ENCODE results near the gene ACBD7.

ACBD7 gene

GRCh38 chr10:15058689-15059088 lies 29.9 kb downstream of the ACBD7 start:
- no peak for TF ChIP-seq CTCF (IDR thresholded peaks at IDR 0.05)
- no peak overlapping the region for H3K4me3 ChIP-seq
- intact Hi-C loops (cut with DNase I; ENCODE audit: low total_unique reads) = no loop called here
- no peaks in the 10 kb centered on the region for H3K36me3 ChIP-seq
- H3K27ac ChIP-seq = no peak overlapping the region
- H3K27me3 ChIP-seq = no peaks in the 10 kb centered on the region
- H3K4me1 ChIP-seq = no peaks in the 10 kb centered on the region
- H3K9me3 ChIP-seq = peaks cover 0 to 13% (median 8%) of the 10 kb centered on the region in 3 donors
- DNase-seq = no peak

- peaks cover 0 to 3% (median 0%) of the 10 kb centered on the region in 3 donors for H3K9me3 ChIP-seq
- DNase-seq = no peak
- peaks cover 0 to 5% (median 0%) of the 10 kb centered on the region in 4 donors for H3K4me1 ChIP-seq
- no peak for TF ChIP-seq CTCF (IDR thresholded peaks at IDR 0.05)
- no peaks in the 10 kb centered on the region for H3K36me3 ChIP-seq
- intact Hi-C loops (cut with DNase I; ENCODE audit: low total_unique reads) = no loop called here
- no peaks in the 10 kb centered on the region for H3K27me3 ChIP-seq
- no peak overlapping the region for H3K4me3 ChIP-seq
- H3K27ac ChIP-seq = no peak overlapping the region
Measured at GRCh38 chr10:15053061-15053460, 35.5 kb downstream of the ACBD7 start.

- Histone ChIP-seq H3K4me1 (peaks cover 0 to 11% (median 3%) of the 10 kb centered on the region in 4 donors), H3K4me3 (no peak overlapping the region), H3K27ac (no peak overlapping the region), H3K27me3 (no peaks in the 10 kb centered on the region), H3K9me3 (peaks cover 0 to 3% (median 0%) of the 10 kb centered on the region in 3 donors), H3K36me3 (no peaks in the 10 kb centered on the region)
- intact Hi-C loops (cut with DNase I; ENCODE audit: low total_unique reads) = no loop called here
- DNase-seq = no peak
- TF ChIP-seq CTCF (IDR thresholded peaks at IDR 0.05) = no peak
Measured at GRCh38 chr10:15052121-15052520, 36.5 kb downstream of the ACBD7 start.

GRCh38 chr10:15049533-15049932 lies 39.0 kb downstream of the ACBD7 start:
- TF ChIP-seq CTCF (IDR thresholded peaks at IDR 0.05) = no peak
- Histone ChIP-seq H3K4me1 (peaks cover 6 to 27% (median 11%) of the 10 kb centered on the region in 4 donors), H3K36me3 (no peaks in the 10 kb centered on the region), H3K27me3 (no peaks in the 10 kb centered on the region), H3K4me3 (no peak overlapping the region), H3K9me3 (no peaks in the 10 kb centered on the region), H3K27ac (no peak overlapping the region)
- no peak for DNase-seq
- intact Hi-C loops (cut with DNase I; ENCODE audit: low total_unique reads) = no loop called here

- Histone ChIP-seq H3K4me1 (peaks cover 6 to 22% (median 11%) of the 10 kb centered on the region in 4 donors), H3K27me3 (no peaks in the 10 kb centered on the region), H3K27ac (peak overlapping the region; percentile 49 to 69), H3K9me3 (no peaks in the 10 kb centered on the region), H3K36me3 (no peaks in the 10 kb centered on the region), H3K4me3 (peak overlapping the region in 1 of 2 donors; percentile 30)
- no peak for DNase-seq
- TF ChIP-seq CTCF (IDR thresholded peaks at IDR 0.05) = no peak
- intact Hi-C loops (cut with DNase I; ENCODE audit: low total_unique reads) = no loop called here
Measured at GRCh38 chr10:15046626-15047025, 42.0 kb downstream of the ACBD7 start.

GRCh38 chr10:15045380-15045779 lies 43.2 kb downstream of the ACBD7 start:
- Histone ChIP-seq H3K9me3 (no peaks in the 10 kb centered on the region), H3K4me1 (peaks cover 6 to 22% (median 11%) of the 10 kb centered on the region in 4 donors), H3K27ac (no peak overlapping the region), H3K36me3 (no peaks in the 10 kb centered on the region), H3K4me3 (no peak overlapping the region), H3K27me3 (no peaks in the 10 kb centered on the region)
- intact Hi-C loops (cut with DNase I; ENCODE audit: low total_unique reads) = no loop called here
- no peak for DNase-seq
- TF ChIP-seq CTCF (IDR thresholded peaks at IDR 0.05) = no peak
